Measurements from ENCODE around the gene AMDHD2. TPM values are rescaled to one million over a fixed set of nuclear protein-coding genes. Genes with fewer than 3 reads are reported as not detected.

The AMDHD2 gene
- polyA plus RNA-seq, 4 donors = 26.7 to 120 (median 36.0) TPM

- DNase-seq (no peak), FAIRE-seq (no peak)
- no peak overlapping the region for H3K4me3 ChIP-seq (ENCODE audit: low read depth in 1 of 3, low read length in 3 of 3)
- H3K27ac ChIP-seq (ENCODE audit: low read depth in 1 of 3, low read length in 2 of 3) = no peak overlapping the region
- peaks cover 0 to 37% (median 0%) of the 10 kb centered on the region in 3 donors for H3K4me1 ChIP-seq (ENCODE audit: control insufficient read depth in 3 of 3, insufficient read depth in 2 of 3, low read depth in 1 of 3, low read length in 2 of 3)
- H3K36me3 ChIP-seq (ENCODE audit: control insufficient read depth in 3 of 3, insufficient read depth in 2 of 3, low read depth in 1 of 3, low read length in 3 of 3) = peaks cover 0 to 53% (median 2%) of the 10 kb centered on the region in 3 donors
- H3K9me3 ChIP-seq (ENCODE audit: control insufficient read depth in 2 of 2, insufficient read depth in 1 of 2, low read depth in 1 of 2, low read length in 1 of 2) = no peaks in the 10 kb centered on the region
- 84 to 90% (median 85%) methylated on average over 31 to 33 of the region's 33 CpGs for WGBS, 3 donors
- H3K27me3 ChIP-seq (ENCODE audit: control insufficient read depth in 3 of 3, insufficient read depth in 3 of 3, low read length in 3 of 3) = no peaks in the 10 kb centered on the region
These were observed 34.2 kb upstream of the AMDHD2 start for GRCh38 chr16:2485811-2486507.

DNA sequence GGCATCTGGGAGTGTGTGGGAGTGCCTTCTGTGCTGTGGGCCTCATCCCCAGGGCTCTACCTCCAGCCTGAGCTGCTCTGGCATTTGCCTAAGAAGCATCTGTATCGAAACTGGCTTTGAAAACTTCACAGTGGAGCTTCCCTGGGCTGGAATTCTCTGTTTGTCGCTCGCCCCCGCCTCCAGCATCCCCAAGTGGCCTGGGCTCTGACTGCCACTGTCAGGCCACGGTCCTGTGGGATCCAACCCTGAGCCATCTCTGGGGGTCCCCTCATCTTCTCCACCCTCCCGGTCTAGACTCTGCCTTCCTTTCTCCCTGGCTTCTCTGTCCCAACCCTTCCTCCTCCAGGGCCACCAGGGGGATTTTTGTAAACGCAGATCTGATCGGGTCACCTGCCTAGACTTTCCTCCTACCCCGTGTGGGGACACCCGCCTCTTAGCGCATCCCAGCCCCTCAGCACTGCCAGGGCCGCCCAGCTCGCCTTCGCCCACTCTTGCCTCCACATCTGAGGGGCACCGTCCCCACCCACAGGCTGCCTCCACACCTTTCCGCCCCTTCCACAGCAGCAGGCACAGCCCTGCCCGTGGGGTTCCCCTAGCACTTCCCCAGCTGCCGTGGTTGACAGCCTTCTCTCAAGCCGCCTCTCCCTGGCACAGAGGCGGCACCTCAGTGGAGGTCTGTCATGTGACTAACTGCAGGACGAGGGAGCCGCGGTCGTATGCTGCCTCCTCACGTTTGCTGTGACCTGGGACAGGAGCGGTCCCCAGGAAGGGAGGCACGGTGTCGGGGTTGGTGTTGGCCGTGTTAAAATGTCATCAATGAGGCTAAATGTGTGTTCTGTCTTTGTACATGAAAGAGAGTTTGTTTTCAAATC lies 33.3 kb upstream of the AMDHD2 start:
- DNase-seq = peak; percentile 30 to 51

GRCh38 chr16:2487517-2487842 lies 32.7 kb upstream of the AMDHD2 start:
- H3K36me3 ChIP-seq (ENCODE audit: control insufficient read depth in 3 of 3, insufficient read depth in 2 of 3, low read depth in 1 of 3, low read length in 3 of 3) = peaks cover 0 to 44% (median 2%) of the 10 kb centered on the region in 3 donors
- no peaks in the 10 kb centered on the region for H3K27me3 ChIP-seq (ENCODE audit: control insufficient read depth in 3 of 3, insufficient read depth in 3 of 3, low read length in 3 of 3)
- H3K4me3 ChIP-seq (ENCODE audit: low read depth in 1 of 3, low read length in 3 of 3) = no peak overlapping the region
- FAIRE-seq (no peak), DNase-seq (no peak)
- no peak overlapping the region for H3K27ac ChIP-seq (ENCODE audit: low read depth in 1 of 3, low read length in 2 of 3)
- WGBS, 3 donors = 74 to 88% (median 84%) methylated on average over 8 of the region's 8 CpGs
- H3K9me3 ChIP-seq (ENCODE audit: control insufficient read depth in 2 of 2, insufficient read depth in 1 of 2, low read depth in 1 of 2, low read length in 1 of 2) = no peaks in the 10 kb centered on the region
- peaks cover 0 to 39% (median 0%) of the 10 kb centered on the region in 3 donors for H3K4me1 ChIP-seq (ENCODE audit: control insufficient read depth in 3 of 3, insufficient read depth in 2 of 3, low read depth in 1 of 3, low read length in 2 of 3)

More for the DNA sequence above, 33.3 kb upstream of the AMDHD2 start:
- H3K36me3 ChIP-seq (ENCODE audit: control insufficient read depth in 3 of 3, insufficient read depth in 2 of 3, low read depth in 1 of 3, low read length in 3 of 3) = peaks cover 0 to 45% (median 2%) of the 10 kb centered on the region in 3 donors
- no peak overlapping the region for H3K4me3 ChIP-seq (ENCODE audit: low read depth in 1 of 3, low read length in 3 of 3)
- no peaks in the 10 kb centered on the region for H3K9me3 ChIP-seq (ENCODE audit: control insufficient read depth in 2 of 2, insufficient read depth in 1 of 2, low read depth in 1 of 2, low read length in 1 of 2)
- H3K27ac ChIP-seq (ENCODE audit: low read depth in 1 of 3, low read length in 2 of 3) = no peak overlapping the region
- WGBS, 3 donors = 58 to 60% (median 59%) methylated on average over 29 of the region's 29 CpGs
- H3K4me1 ChIP-seq (ENCODE audit: control insufficient read depth in 3 of 3, insufficient read depth in 2 of 3, low read depth in 1 of 3, low read length in 2 of 3) = peaks cover 0 to 37% (median 0%) of the 10 kb centered on the region in 3 donors
- FAIRE-seq = no peak
- H3K27me3 ChIP-seq (ENCODE audit: control insufficient read depth in 3 of 3, insufficient read depth in 3 of 3, low read length in 3 of 3) = no peaks in the 10 kb centered on the region

DNA sequence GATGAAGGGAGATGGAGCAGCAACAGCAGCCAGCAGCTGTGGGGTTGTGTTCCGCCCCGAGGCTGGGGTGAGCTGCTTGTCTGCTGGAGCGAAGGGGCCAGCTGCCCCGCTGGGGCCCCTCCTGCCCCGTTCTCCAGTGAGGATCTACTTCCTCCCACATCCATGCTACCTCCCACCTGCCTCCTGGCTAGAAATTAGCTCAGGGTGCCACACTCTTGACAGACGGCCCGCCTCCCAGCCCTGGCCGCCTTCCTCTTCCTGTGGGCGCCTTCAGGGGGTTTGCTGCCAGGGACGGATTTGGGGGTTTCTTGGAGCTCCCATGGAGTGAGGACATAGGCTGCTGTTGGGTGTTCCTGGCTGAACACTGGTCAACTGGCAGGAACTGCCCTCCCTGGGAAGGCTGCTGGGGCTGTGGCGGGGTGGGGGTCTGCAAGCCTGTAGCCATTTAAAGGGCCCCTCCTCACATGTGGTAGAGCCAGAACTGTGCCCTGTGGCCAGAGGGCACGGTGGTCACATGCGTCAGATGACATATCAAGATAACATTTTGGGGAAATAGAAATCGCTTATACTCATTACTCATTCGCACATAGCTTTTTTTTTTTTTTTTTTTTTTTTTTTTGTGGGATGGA lies 32.2 kb upstream of the AMDHD2 start:
- Histone ChIP-seq H3K36me3 (ENCODE audit: control insufficient read depth in 3 of 3, insufficient read depth in 2 of 3, low read depth in 1 of 3, low read length in 3 of 3) (peaks cover 0 to 43% (median 2%) of the 10 kb centered on the region in 3 donors), H3K27ac (ENCODE audit: low read depth in 1 of 3, low read length in 2 of 3) (no peak overlapping the region), H3K4me3 (ENCODE audit: low read depth in 1 of 3, low read length in 3 of 3) (no peak overlapping the region), H3K27me3 (ENCODE audit: control insufficient read depth in 3 of 3, insufficient read depth in 3 of 3, low read length in 3 of 3) (no peaks in the 10 kb centered on the region), H3K9me3 (ENCODE audit: control insufficient read depth in 2 of 2, insufficient read depth in 1 of 2, low read depth in 1 of 2, low read length in 1 of 2) (no peaks in the 10 kb centered on the region), H3K4me1 (ENCODE audit: control insufficient read depth in 3 of 3, insufficient read depth in 2 of 3, low read depth in 1 of 3, low read length in 2 of 3) (peaks cover 0 to 38% (median 0%) of the 10 kb centered on the region in 3 donors)
- FAIRE-seq (no peak), DNase-seq (no peak)
- WGBS, 3 donors = 75 to 86% (median 81%) methylated on average over 15 of the region's 15 CpGs

GRCh38 chr16:2489581-2489980 lies 30.6 kb upstream of the AMDHD2 start:
- 90 to 97% (median 94%) methylated on average over 16 of the region's 16 CpGs for WGBS, 3 donors
- Histone ChIP-seq H3K4me1 (ENCODE audit: control insufficient read depth in 3 of 3, insufficient read depth in 2 of 3, low read depth in 1 of 3, low read length in 2 of 3) (peaks cover 0 to 23% (median 0%) of the 10 kb centered on the region in 3 donors), H3K36me3 (ENCODE audit: control insufficient read depth in 3 of 3, insufficient read depth in 2 of 3, low read depth in 1 of 3, low read length in 3 of 3) (peaks cover 0 to 48% (median 2%) of the 10 kb centered on the region in 3 donors), H3K27ac (ENCODE audit: low read depth in 1 of 3, low read length in 2 of 3) (no peak overlapping the region), H3K27me3 (ENCODE audit: control insufficient read depth in 3 of 3, insufficient read depth in 3 of 3, low read length in 3 of 3) (no peaks in the 10 kb centered on the region), H3K9me3 (ENCODE audit: control insufficient read depth in 2 of 2, insufficient read depth in 1 of 2, low read depth in 1 of 2, low read length in 1 of 2) (no peaks in the 10 kb centered on the region), H3K4me3 (ENCODE audit: low read depth in 1 of 3, low read length in 3 of 3) (no peak overlapping the region)
- no peak for FAIRE-seq
- DNase-seq = no peak

DNA sequence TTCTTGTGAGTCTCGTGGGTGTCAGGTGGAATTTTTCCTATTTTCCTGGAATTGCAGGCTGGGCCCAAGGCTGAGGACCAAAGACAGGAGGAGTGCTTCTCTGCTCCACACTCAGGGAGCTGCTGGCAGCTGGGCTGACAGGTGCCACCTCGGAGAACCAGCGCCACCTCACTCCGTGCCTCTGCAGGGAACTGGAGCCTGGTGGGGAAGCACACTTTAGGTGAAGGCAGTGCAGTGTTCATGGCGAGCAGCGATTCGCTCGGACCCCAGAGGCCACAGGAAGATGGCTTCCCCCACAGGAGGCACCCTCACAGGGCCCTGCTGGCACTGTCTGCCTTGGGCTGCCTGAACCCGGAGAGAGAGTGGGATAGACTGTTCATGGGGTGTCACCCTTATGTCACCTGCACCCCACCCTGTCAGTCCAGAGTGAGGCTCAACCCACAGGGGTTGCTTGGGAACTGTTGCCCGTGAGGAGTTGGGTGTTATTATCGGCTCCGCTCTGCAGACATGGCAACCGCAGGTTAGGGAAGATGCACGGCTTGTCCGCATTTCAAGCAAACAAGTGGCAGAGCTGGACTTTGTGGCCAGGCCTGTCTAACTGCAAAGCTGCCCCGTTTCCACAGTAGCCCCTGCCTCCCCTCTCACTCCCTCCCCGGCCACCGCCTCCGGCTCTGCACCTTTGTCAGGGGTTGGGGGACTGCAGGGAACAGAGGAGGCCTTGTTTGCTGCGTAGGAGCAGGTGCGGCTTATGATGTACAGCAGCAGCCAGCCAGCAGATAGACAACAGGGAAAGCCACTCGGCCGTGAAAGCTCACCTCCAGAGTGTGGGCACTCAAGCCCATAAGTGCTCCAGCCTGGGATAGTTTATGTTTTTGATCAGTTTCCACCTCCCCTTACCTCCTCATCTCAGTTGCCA lies 29.7 kb upstream of the AMDHD2 start:
- 90 to 92% (median 91%) methylated on average over 23 of the region's 23 CpGs for WGBS, 3 donors
- FAIRE-seq (no peak), DNase-seq (no peak)
- Histone ChIP-seq H3K4me3 (ENCODE audit: low read depth in 1 of 3, low read length in 3 of 3) (no peak overlapping the region), H3K27me3 (ENCODE audit: control insufficient read depth in 3 of 3, insufficient read depth in 3 of 3, low read length in 3 of 3) (no peaks in the 10 kb centered on the region), H3K36me3 (ENCODE audit: control insufficient read depth in 3 of 3, insufficient read depth in 2 of 3, low read depth in 1 of 3, low read length in 3 of 3) (peaks cover 0 to 47% (median 2%) of the 10 kb centered on the region in 3 donors), H3K9me3 (ENCODE audit: control insufficient read depth in 2 of 2, insufficient read depth in 1 of 2, low read depth in 1 of 2, low read length in 1 of 2) (no peaks in the 10 kb centered on the region), H3K27ac (ENCODE audit: low read depth in 1 of 3, low read length in 2 of 3) (no peak overlapping the region), H3K4me1 (ENCODE audit: control insufficient read depth in 3 of 3, insufficient read depth in 2 of 3, low read depth in 1 of 3, low read length in 2 of 3) (peaks cover 0 to 17% (median 0%) of the 10 kb centered on the region in 3 donors)

DNA sequence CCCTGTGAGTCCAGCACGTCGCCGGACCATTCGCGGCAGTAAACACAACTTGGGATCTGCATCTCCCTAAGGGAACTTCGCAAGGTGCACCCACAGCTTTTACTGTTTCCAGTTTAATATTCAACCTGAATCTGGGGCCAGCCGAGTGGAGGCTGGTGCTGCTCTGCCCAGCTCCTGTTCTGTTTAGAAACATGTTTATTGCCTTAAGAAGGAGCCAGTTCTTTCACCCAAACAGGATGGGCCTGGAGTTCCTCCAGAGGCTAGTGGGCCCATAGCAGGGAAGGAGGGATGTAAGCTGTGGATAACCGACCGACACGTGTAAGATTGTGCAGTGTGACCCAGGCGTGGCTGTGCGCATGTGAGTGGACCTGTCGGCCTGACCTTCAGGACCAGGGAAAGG lies 27.9 kb upstream of the AMDHD2 start:
- DNase-seq (peak in 1 of 2 donors; percentile 52), FAIRE-seq (no peak)
- peak overlapping the region in 1 of 3 donors; percentile 26 for H3K27ac ChIP-seq (ENCODE audit: low read depth in 1 of 3, low read length in 2 of 3)
- no peaks in the 10 kb centered on the region for H3K9me3 ChIP-seq (ENCODE audit: control insufficient read depth in 2 of 2, insufficient read depth in 1 of 2, low read depth in 1 of 2, low read length in 1 of 2)
- H3K27me3 ChIP-seq (ENCODE audit: control insufficient read depth in 3 of 3, insufficient read depth in 3 of 3, low read length in 3 of 3) = no peaks in the 10 kb centered on the region
- H3K36me3 ChIP-seq (ENCODE audit: control insufficient read depth in 3 of 3, insufficient read depth in 2 of 3, low read depth in 1 of 3, low read length in 3 of 3) = peaks cover 0 to 45% (median 5%) of the 10 kb centered on the region in 3 donors
- peaks cover 0 to 14% (median 0%) of the 10 kb centered on the region in 3 donors for H3K4me1 ChIP-seq (ENCODE audit: control insufficient read depth in 3 of 3, insufficient read depth in 2 of 3, low read depth in 1 of 3, low read length in 2 of 3)
- WGBS, 3 donors = 47 to 73% (median 61%) methylated on average over 13 of the region's 13 CpGs
- H3K4me3 ChIP-seq (ENCODE audit: low read depth in 1 of 3, low read length in 3 of 3) = no peak overlapping the region
